Heart left ventricle (tissue), 13 donors: ENCODE measurements around the gene TRIM74.

ENCODE experiments used
- CTCF ChIP-seq, 12 donors: fragments of 200-600 bp; sonication (generic) in 4 of 12; IDR thresholded peaks; one replicate each; pipeline versions ENCODE4 v1.5.0 to v1.8.0; 2018 to 2022; ENCODE audit warnings: antibody characterized with exemption in 12 of 12, mild to moderate bottlenecking in 5 of 12
- POLR2A ChIP-seq, 2 donors: fragments of 450-650 bp; IDR thresholded peaks; one replicate each; pipeline ENCODE4 v1.6.1; 2017; ENCODE audit warnings: antibody characterized with exemption in 2 of 2, mild to moderate bottlenecking in 2 of 2, moderate library complexity in 2 of 2
- donor health status: ischemic (EF 13 %, LVEDD 7.1; RV severe dilation, severe dysfunction).
- donor health status: DM: no; HTN: yes; CAD: no.
- donor health status: DM: no; HTN: no; CAD: no.
- donor health status: ischemic (EF 25% LVEDD 6.9; RV normal size, moderate dysfunction).
- donor health status: ischemic (EF 25% LVEDD 5.7; RV mildly dilated, moderate dysfunction).
- donor health status: ischemic (EF 35%, LVEDD 5.7; RV mildly dilated, moderate dysfunction).
- donor health status: nonischemic (EF 11% LVEDD 7.7; RV severe dilation, severe dysfunction).
- donor health status: DM: yes; HTN: yes; CAD: no.
- donor health status: PGD.
- donor health status: ischemic (EF 29% LVEDD 5.4; RV normal size, mild dysfunction).
- donor health status: nonischemic (EF 23%, LVEDD 6.1; RV moderate dilation, normal function).

DNA sequence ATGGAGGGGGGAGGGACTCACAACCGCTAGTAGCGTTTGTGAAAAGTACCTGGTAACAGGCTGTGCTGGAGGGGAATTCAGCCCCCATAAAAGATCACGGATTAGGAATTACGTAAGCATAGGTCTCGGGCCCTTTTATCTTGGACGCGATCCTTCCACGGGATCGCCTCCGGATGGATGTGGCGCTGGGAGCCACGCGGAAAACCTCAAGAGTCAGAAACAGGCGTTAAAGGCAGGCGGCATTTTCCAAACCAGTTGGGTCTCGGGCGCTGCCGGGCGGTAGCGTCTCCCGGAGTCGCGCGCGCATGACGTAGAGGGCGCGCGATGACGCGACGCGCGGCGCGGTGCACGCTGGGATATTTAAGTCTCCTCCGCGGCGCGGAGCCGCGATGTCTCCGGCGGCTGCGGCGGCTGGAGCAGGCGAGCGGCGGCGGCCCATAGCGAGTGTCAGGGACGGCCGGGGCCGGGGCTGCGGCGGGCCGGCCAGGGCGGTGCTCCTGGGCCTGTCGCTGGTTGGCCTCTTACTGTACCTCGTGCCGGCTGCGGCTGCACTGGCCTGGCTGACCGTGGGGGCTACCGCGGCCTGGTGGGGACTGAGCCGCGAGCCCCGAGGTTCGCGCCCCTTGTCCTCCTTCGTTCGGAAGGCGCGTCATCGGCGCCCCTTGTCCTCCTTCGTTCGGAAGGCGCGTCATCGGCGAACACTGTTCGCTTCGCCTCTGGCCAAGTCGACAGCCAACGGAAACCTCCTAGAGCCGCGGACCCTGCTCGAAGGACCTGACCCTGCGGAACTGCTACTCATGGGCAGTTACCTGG lies 44.3 kb downstream of the TRIM74 start, which contains the start of gene POM121:
- TF ChIP-seq POLR2A (IDR thresholded peaks at IDR 0.05) (peak in 1 of 2 donors; percentile 76), CTCF (IDR thresholded peaks at IDR 0.05) (no peak)
